GM03348 (cell line): ENCODE data around the gene MAP2K5.
A peak's percentile ranks its signal among the peaks of the same experiment; 100 is the strongest.
"Not testable (repeated sequence)": the region's sequence is repeated elsewhere in the genome, so short reads cannot be mapped to it uniquely, and the experiment has no call there.

Source experiments
- DNase-seq: peaks from one replicate; pipeline ENCODE4 v3.0.0; 2012; ENCODE audit warnings: low spot score

The MAP2K5 gene

DNA sequence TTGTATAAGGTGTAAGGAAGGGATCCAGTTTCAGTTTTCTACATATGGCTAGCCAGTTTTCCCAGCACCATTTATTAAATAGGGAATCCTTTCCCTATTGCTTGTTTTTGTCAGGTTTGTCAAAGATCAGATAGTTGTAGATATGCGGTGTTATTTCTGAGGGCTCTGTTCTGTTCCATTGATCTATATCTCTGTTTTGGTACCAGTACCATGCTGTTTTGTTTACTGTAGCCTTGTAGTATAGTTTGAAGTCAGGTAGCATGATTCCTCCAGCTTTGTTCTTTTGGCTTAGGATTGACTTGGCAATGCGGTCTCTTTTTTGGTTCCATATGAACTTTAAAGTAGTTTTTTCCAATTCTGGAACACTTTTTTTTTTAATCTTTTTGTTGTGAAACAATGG lies 130.3 kb downstream of the MAP2K5 start:
- not testable (repeated sequence) for DNase-seq

DNA sequence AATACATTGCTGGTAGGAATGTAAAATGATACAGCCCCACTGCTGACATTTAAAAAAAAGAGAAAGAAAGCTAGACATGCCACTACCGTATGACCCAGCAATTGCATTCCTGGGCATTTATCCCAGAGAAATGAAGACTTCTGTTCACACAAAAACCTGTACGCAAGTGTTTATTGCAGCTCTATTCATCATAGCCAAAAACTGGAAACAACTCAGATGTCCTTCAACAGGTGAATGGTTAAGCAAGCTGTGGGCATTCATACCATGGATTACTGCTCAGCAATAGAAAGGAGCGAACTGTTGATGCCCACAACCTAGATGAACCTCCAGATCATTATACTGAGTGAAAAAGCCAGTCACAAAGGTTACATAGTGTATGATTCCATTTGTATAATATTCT lies 132.5 kb downstream of the MAP2K5 start:
- no peak for DNase-seq

DNA sequence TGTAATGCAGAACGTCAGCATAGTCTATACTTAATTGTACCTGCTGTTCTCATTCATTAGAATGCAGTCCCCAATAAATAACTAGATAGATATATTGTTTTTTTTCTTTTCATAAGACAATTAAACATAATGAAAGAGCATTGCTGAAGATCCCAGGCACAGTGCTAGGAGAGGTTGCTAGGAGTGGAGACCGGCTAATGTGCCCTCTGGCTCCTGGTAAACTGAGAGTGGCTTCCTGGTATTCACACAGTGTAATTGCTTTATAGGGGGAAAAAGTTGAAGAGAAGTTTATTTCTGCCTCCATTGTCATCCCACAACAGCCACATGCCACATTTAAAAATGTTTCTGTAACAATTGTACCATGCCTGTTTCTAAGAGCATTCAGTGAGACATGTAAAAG lies 135.6 kb downstream of the MAP2K5 start:
- DNase-seq = no peak

DNA sequence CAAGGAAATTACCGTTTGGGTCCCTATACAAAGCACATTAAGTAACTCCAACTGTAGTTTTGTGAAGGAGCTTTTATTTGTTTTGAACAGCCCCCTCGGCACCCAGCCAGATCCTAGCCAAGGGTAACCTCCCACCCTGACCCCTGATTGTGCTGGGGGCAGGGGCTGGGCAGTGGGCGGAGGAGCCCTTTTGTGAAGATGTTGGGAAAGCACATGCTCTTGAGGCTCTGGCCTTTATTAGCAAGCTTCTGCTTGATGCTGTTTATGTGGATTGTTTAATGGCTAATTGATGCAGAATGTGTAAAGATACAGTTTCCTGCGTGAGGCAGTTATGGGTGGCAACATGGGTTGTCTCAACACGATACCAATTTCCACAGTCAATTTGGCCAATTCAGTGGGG lies 136.5 kb downstream of the MAP2K5 start:
- no peak for DNase-seq

DNA sequence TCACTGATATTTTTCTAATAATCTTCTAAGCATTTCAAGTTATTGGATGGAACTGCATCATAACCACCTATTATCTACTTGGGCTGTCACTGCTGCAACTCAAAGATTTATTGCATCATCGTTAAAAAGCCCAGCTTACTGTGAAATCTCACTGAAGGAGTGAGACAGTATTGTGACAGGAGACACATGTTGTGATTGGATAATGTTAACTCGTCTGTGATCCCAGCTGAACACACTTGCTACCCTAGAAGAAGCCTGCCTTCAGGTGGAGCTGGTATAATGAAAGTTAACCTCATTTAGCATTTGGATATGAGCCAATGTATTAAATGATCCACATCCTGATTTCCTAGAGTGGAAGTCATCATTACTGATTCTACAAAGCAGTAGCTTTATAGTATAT lies 138.1 kb downstream of the MAP2K5 start:
- no peak for DNase-seq

DNA sequence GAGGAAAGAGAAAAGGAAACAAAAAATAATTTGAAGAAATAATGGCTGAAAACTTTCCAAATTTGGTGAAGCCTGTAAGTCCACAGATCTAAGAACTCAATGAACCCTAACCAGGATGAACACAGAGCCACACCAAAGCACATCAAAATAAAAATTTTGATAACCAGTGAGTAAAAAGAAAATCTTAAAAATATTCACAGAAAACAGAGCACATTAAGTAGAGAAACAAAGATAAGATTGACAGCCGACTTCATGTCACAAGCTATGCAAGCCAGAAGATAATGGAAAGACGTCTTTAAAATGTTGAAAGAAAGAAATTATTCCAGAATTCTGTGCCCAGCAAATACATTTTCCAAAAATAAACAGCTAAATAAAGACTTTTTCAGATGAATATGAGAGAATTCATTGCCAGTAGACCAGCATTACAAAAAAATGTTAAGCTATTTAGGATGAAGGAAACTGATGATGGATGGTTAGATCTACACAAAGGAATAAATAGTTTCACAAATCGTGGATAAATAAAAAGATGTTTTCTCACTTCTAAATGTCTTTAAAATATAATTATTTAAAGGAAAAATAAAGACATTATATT lies 142.6 kb downstream of the MAP2K5 start:
- DNase-seq = no peak

DNA sequence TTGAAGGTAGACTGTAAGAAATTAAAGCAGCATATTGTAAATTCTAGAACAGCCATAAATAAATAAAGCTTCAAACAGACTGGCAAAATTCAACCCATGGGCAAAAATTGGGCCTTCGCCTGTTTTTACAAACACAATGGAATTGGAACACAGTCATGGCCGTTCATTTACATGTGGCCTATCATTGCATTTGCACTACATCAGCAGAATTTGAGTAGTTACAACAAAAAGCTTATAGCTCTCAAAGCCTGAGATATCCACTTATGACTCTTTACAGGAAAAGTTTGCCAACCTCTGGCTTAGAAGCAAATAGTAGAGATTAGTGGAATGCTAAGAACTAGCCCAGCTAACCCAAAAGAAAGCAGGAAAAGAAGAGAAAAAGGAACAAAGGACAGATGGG lies 143.2 kb downstream of the MAP2K5 start:
- DNase-seq = no peak

DNA sequence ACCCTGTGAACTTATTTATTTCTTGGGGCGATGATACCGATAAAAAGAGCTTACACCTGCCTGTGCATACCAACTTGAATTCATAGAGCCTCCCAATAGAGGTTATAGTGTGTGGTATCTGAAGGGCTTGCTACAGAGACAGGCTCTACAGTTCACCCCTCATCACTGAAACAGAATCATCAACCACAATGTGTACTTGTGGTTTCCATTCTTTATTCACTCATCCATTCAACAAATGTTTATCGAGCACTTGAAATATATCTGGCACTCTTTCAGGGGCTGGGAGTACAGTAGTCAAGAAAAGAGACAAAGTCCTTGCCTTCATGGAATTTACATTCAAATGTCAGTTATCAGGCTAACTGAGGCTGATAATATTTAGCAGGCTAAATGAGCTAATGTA lies 148.4 kb downstream of the MAP2K5 start:
- no peak for DNase-seq

DNA sequence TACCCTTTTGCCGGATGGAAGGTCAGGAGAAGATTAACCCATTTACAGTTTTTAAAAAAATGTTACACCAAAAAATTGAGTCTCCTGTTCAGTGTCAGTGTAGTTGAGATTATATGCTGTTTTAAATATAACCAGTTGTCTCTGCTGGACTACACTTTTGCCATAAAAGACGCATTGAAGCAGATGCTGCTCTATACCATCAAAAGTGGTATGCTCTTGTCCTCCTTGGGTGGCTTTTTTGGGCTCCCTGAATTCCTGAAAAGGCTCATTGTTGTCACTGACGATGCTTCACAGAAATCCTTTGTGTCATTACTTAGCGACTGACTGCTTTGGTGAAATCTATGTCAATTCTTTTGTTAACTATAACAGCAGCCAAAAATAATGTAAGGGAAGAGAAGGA lies 148.9 kb downstream of the MAP2K5 start:
- no peak for DNase-seq

DNA sequence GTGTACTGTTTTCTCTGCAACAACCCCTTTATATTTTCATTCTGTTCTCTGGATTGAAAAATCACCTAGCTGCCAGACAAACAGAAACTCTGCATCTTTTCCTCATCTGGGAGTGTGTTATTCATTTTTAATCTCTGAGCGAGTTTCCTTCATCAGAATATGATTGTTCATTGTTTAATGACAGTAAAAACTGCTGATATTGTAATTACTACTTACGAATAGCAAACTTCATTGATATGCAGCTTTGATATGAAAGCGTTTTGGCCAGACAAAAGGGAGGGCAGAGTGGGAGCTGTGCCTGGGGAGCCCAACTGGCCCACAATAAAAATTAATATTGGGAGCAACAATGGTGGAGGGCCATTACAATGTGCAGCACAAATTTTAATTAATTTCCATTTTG lies 150.1 kb downstream of the MAP2K5 start:
- no peak for DNase-seq

DNA sequence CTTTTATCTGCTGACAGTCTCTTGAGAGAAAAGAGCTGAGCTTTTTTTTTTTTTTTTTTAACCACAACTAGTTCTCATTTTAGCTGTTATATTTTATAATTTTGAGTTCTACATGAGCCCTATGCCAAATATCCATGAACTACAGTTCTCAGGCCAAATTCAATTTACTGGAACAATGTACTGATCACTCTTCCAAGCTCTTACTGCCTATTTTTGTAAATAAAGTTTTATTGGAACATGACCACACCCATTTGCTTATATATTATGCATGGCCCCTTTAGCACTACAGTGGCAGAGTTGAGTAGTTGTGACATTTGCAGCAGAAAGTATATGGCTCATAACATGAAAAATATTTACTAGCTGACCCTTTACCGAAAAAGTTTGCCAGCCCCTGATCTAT lies 153.6 kb downstream of the MAP2K5 start:
- DNase-seq = no peak

DNA sequence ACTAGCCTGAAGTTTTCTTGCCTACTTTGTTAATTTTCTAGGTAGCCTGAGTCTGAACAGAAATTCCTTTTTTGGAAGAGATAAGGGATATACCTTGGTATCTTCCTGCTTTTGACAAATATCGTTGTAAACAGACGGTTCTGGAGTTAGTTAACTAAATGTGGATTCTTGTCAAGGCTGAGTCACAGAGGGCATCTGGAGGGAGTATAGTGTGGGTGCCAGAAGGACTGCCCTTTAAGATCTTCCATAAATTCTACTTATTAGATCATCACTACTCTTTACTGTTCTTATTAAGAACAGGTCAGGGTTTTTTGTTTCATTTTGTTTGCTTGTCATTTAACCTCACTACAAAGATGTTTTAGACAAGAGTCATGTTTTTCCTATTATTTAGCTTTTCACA lies 157.5 kb downstream of the MAP2K5 start:
- peak; percentile 36 for DNase-seq

DNA sequence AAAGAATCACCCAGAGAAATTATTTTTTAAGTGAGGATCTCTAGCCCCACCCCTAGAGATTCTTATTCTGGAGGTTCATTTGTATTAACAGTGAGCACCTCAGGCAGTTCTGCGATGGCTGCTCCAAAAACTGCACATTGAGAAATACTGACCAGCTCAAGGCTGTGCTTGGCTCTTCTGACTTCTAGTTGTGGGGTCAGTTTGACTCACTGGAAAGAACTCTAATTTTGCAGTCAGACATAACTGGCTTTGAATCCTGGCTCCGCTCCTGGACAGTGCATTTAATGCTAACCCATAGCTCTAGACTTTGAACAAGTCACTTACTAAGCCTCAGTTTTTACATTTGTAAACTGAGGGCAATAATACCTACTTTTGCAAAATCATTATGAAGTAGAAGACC lies 159.2 kb downstream of the MAP2K5 start:
- DNase-seq = no peak

DNA sequence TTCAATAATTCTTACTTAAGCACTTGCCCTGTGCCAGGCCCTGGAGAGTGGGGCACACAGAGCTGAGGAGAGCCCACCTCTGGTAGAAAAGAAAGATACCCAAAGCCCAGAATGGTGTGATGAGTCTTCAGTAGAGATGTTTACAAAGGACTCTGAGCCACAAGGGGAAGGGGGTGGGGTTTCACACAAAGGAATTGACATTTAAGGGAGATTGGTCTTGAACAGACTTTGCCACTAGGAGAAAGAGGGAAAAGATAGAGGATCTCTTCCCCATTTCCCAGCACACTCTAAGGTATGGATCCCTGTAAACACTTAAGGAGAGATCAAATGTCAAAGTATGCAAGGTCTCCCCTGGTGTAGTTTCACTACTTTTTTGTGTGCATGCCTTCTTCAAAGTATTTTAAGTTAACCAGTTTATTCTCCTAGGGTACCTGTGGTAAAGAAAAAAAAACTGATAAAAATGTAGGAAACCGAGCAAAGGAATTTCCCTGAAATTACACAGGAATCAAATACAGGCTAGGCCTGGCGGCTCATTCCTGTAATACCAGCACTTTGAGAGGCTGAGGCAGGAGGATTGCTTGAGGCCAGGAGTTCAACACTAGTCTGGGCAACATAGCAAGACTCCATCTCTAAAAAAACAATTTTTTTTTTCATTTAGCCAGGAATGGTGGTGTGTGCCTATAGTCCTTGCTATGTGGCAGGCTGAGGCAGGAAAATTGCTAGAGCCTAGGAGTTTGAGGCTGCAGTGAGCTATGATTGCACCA lies 165.2 kb downstream of the MAP2K5 start:
- DNase-seq = no peak

DNA sequence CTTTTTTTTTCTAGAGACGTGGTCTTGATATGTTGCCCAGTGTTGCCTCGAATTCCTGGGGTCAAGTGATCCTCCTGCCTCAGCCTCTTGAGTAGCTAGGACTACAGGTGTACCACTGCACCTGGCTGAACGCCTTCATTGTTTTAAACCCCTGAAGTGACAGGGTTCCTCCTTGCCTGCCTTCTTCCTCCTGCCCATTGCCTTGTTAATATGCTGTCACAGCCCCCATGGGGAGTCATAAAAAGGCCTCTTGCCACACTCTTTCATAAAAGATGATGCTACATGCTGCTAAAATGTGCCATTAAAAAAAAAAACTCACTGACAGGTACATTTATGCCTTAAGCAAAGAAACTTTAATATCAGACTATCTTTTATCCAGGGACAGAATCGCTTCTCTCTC lies 166.0 kb downstream of the MAP2K5 start:
- no peak for DNase-seq

DNA sequence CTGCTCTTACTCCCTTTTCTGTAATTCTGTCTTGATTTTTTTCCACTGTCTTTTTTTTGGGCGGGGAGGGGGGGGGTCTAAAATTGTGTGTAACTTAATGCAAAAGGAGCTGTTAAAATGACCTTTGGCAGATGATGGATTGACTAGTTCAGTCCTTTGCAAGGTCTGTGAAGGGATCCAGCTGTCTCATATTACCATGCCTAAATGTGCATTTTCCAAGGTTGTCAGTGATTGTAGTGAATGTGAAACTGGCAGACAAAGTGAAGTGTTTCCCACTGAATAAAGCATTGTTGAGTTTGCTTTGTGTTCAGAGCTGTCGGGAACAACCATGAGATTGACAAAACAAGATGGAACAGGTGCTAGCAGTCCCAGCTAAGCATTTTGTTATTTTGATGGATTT lies 172.7 kb downstream of the MAP2K5 start:
- no peak for DNase-seq

DNA sequence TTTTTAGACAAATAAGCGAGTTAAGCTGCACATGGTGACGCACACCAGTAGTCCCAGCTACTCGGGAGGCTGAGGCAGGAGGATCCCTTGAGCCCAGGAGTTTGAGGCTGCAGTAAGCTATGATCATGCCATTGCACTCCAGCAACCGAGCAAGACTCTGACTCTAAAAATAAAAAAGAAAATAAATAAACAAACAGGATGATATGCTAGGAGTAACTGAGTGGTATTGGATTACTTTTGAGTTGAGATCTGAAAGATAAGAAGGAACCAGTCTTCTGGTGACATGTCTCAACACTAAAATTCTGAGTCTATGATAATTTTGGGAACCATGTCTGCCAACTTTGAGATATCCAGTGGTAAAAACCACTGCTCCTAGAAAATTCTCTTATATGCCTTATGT lies 173.7 kb downstream of the MAP2K5 start:
- DNase-seq = no peak

DNA sequence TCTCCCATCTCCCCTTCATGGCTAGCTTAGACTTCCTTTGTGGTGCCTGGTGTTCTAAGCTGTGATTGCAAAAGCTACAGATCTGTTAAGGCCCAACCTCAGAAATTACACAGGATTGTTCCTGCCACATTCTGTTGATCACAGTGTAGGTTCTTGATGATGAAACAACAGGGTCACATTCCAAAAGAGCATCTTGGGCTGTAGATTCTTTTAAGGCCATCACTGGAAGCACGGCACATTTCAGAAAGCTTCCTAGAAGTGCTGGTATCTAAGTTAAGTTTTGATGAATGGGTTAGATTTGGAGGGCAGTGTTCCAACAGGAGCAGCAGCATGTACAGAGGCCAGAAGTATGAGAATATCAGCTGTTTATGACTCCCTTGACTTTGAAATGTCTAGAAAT lies 175.3 kb downstream of the MAP2K5 start:
- no peak for DNase-seq

DNA sequence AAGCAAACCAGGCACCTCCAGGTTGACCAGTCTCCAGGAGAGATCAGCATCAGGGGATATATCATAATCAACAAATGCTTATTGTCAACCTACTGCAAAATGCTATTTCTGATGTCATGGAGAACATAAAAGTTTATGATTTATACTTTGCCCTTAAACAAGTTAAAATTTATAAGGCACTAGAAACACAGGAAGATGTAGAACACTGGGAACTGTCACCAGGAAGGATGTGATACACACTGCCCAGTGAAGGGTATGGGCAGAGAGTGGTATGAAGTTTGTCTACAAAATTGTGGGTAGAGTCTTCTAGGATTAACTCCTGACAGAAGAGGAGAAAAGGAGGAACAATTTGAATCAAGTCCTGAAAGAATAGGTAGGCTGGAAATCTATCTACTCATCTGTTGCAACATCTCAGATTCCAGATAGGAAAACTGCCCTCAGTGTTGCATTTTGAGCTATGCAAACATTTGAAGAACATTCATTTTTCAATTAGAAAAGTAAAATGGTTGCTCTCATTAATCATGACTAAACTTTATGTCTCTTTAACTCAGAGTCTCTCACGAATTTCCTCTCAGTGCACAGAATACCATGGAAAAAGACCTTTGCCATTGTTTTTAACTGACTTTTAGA lies 176.9 kb downstream of the MAP2K5 start:
- DNase-seq = no peak

DNA sequence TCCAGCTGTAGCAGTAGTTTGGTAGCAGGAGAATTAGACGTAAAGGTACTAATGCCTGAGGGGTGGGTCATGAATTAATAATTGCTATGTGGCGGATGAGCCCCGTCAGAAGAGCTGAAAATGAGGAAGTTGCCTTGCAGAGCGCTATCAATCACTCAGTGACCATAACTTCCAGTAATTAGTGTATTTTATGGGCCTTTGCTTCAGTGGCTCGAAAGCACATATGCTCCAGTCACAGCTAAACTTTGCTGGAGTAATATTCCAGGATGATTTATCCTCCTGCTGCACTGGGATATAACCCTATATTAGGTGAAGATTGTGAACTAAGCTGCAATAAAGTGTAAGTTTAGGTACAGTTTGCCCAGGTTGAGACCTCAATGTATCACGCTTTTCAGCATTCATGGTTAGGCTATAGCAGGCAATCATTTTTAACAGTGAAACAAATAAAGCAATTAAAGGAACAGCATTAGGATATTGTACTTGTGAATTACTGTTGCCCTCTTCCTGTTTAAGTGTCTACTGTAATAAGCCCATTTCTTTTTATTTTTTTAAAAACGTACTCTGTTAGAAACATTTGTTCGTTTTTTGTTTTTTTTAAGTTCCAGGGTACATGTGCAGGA lies 178.2 kb downstream of the MAP2K5 start:
- no peak for DNase-seq

DNA sequence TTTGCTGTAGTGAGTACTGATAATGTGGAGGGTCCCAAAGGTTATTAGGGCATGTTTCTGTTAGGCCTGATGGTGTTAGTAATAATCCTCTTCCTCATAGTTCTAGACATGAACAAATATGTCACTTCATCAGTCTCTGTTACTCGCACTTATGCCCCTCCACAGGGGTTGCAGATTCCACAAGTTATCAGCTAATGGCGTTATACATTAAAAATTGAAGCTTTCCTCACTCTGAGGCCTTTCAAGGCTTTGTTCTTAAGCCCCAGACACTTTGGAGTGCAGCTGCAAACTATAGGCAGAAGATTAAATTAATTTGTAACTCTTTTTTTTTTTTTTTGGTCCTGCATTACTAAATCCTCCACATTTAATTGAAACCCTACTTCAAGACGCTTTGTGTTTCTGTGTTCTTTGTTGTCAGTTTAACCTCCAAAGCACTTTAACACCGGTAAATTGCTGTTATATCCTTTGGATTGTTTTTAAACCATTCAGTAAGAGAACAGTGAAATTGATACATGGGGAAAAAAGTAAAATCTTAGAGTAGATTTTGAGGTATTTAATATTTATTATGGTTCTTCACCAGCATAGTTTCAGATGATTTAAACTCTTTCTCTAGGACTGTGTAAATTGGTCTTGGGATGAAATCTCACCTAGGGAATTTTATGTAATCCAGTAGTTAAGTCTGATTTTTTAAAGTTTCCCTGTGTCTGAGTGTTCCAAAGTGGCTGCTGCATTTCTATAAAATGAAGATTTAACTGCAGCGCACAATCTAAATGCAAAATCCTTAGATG lies 179.7 kb downstream of the MAP2K5 start:
- DNase-seq = no peak

DNA sequence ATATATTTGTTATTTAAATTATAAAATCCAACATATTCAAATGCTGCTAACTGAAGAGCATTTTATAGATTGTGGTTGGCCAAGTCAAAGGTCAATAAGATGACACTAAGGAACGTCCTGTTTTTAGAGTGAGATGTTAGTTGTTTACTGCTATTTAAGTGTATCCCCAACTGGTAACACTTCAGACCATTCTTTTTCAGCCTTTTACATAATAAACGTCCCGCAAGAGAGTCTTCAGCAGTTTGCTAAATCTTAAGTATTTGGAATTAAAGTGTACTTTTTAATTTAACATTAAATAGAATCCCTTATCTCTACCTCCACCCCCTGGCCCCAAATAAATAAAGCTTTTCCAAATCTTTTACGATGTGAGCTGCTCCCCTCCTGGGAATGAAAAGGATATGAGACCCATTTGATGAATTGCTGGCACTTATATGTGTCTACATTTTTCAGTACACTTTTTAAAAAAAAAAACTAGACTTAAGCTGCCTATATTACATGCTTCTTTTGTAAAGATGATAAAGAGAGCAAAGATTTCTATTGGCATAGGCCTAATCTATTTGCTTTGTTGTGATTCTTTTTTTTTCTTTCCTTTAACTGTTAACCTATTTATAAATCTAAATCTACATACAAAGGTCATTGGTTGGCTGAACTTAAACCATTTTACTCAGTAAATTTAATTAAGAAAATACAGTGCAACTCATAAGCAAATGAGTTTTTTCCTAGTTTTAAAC lies 181.0 kb downstream of the MAP2K5 start:
- no peak for DNase-seq
